ENCODE data around the gene SPATA21. TPM values are rescaled to one million over a fixed set of nuclear protein-coding genes. Genes with fewer than 3 reads are reported as not detected.
A peak's percentile ranks its signal among the peaks of the same experiment; 100 is the strongest.

Gene SPATA21
- total RNA-seq, 3 donors from 2014 or later (not counting 1 experiment from before 2014, with no cell fraction given): 0.35 to 0.55 (median 0.36) TPM

GRCh38 chr1:16369821-16370220, 67.4 kb downstream of the SPATA21 start:
- no peaks in the 10 kb centered on the region for H3K9me3 ChIP-seq (ENCODE audit: control insufficient read depth, insufficient read depth, low read length)
- ATAC-seq (no peak), DNase-seq (no peak)
- no peak for TF ChIP-seq CTCF (IDR thresholded peaks at IDR 0.05)
- no peaks in the 10 kb centered on the region for H3K9me3 Mint-ChIP-seq
- H3K4me1 ChIP-seq (ENCODE audit: control insufficient read depth, insufficient read depth, low read length): peaks cover 31% of the 10 kb centered on the region
- H3K4me3 ChIP-seq (ENCODE audit: low read length): no peak overlapping the region
- H3K27me3 Mint-ChIP-seq (ENCODE audit: low read depth in 2 of 2): no peaks in the 10 kb centered on the region
- no peaks in the 10 kb centered on the region for H3K36me3 ChIP-seq (ENCODE audit: control insufficient read depth, insufficient read depth, low read length)
- H3K4me3 Mint-ChIP-seq: no peak overlapping the region
- no peak overlapping the region for H3K27ac Mint-ChIP-seq
- no peak overlapping the region for H3K27ac ChIP-seq (ENCODE audit: low read length)
- H3K4me1 Mint-ChIP-seq: peaks cover 44 to 47% of the 10 kb centered on the region in 2 donors
- intact Hi-C loops (cut with micrococcal nuclease): loop anchor here (5.0 to 10.0 kb wide), 2 partner anchors 527 to 535 kb away; partner anchors contain the start of gene RNU1-2
- no peaks in the 10 kb centered on the region for H3K27me3 ChIP-seq (ENCODE audit: control insufficient read depth, insufficient read depth, low read length)
- WGBS (ENCODE audit: insufficient coverage): 90% methylated on average over 4 of the region's 4 CpGs
- no peaks in the 10 kb centered on the region for H3K36me3 Mint-ChIP-seq

- no peak for TF ChIP-seq CTCF (IDR thresholded peaks at IDR 0.05)
- Histone ChIP-seq H3K4me3 (ENCODE audit: low read length) (peak overlapping the region; percentile 90), H3K9me3 (ENCODE audit: control insufficient read depth, insufficient read depth, low read length) (no peaks in the 10 kb centered on the region), H3K4me1 (ENCODE audit: control insufficient read depth, insufficient read depth, low read length) (peaks cover 22% of the 10 kb centered on the region), H3K27me3 (ENCODE audit: control insufficient read depth, insufficient read depth, low read length) (no peaks in the 10 kb centered on the region), H3K36me3 (ENCODE audit: control insufficient read depth, insufficient read depth, low read length) (no peaks in the 10 kb centered on the region), H3K27ac (ENCODE audit: low read length) (peak overlapping the region; percentile 98)
- H3K4me1 Mint-ChIP-seq: peaks cover 35 to 37% of the 10 kb centered on the region in 2 donors
- H3K9me3 Mint-ChIP-seq: no peaks in the 10 kb centered on the region
- intact Hi-C loops (cut with micrococcal nuclease): loop anchor here (1.0 to 10.0 kb wide), 5 partner anchors 16 to 533 kb away; partner anchors contain the start of genes FBXO42, NECAP2 and RNU1-2
- WGBS (ENCODE audit: insufficient coverage): 4% methylated on average over 24 of the region's 24 CpGs
- no peak for ATAC-seq
- no peaks in the 10 kb centered on the region for H3K27me3 Mint-ChIP-seq (ENCODE audit: low read depth in 2 of 2)
- H3K27ac Mint-ChIP-seq: peak overlapping the region; percentile 98 to 99
- H3K4me3 Mint-ChIP-seq: peak overlapping the region; percentile 96
- peak in 1 of 2 donors; percentile 49 for DNase-seq
- H3K36me3 Mint-ChIP-seq: no peaks in the 10 kb centered on the region
Observed at GRCh38 chr1:16367968-16368890, 69.0 kb downstream of the SPATA21 start.

- H3K36me3 Mint-ChIP-seq: no peaks in the 10 kb centered on the region
- H3K27me3 Mint-ChIP-seq (ENCODE audit: low read depth in 2 of 2): no peaks in the 10 kb centered on the region
- H3K36me3 ChIP-seq (ENCODE audit: control insufficient read depth, insufficient read depth, low read length): no peaks in the 10 kb centered on the region
- 0% methylated on average over 47 of the region's 47 CpGs for WGBS (ENCODE audit: insufficient coverage)
- peak overlapping the region; percentile 90 for H3K4me3 ChIP-seq (ENCODE audit: low read length)
- no peaks in the 10 kb centered on the region for H3K9me3 Mint-ChIP-seq
- DNase-seq: peak; percentile 85 to 92
- ATAC-seq: peak; percentile 66 to 84 (median 70)
- peak overlapping the region; percentile 98 for H3K27ac ChIP-seq (ENCODE audit: low read length)
- intact Hi-C loops (cut with micrococcal nuclease): loop anchor here (1.0 to 10.0 kb wide), 5 partner anchors 15 to 533 kb away; partner anchors contain the start of genes FBXO42, NECAP2 and RNU1-2
- H3K27me3 ChIP-seq (ENCODE audit: control insufficient read depth, insufficient read depth, low read length): no peaks in the 10 kb centered on the region
- no peaks in the 10 kb centered on the region for H3K9me3 ChIP-seq (ENCODE audit: control insufficient read depth, insufficient read depth, low read length)
- H3K27ac Mint-ChIP-seq: peak overlapping the region; percentile 98 to 99
- peak overlapping the region; percentile 96 for H3K4me3 Mint-ChIP-seq
- peaks cover 16% of the 10 kb centered on the region for H3K4me1 ChIP-seq (ENCODE audit: control insufficient read depth, insufficient read depth, low read length)
- H3K4me1 Mint-ChIP-seq: peaks cover 28 to 29% of the 10 kb centered on the region in 2 donors
- no peak for TF ChIP-seq CTCF (IDR thresholded peaks at IDR 0.05)
Observed at GRCh38 chr1:16367258-16367967, 69.8 kb downstream of the SPATA21 start.

Data from natural killer cell (primary cell).